Activated CD8-positive, alpha-beta T cell treated with anti-CD3 and anti-CD28 coated beads for 36 hours (primary cell): Measurements from ENCODE around the gene MACROD2. TPM values are rescaled to one million over a fixed set of nuclear protein-coding genes. Genes with fewer than 3 reads are reported as not detected.

ENCODE experiments used
- ATAC-seq: fragments of 200-7000 bp; cut with Tn5 transposase; one replicate; pipeline ENCODE4 v1.10.0; 2021; ENCODE audit warnings: mild to moderate bottlenecking, moderate library complexity
- CTCF ChIA-PET: fragments of 350-600 bp; sonication (Branson Sonifier 250); formaldehyde crosslinking; loops from one replicate; lab custom pipeline; 2021; ENCODE audit warnings: antibody characterized with exemption; lab: Charles Lee
- POLR2A ChIA-PET: fragments of 350-600 bp; sonication (Branson Sonifier 250); formaldehyde crosslinking; loops from one replicate; lab custom pipeline; 2021; ENCODE audit warnings: antibody characterized with exemption; lab: Charles Lee
- DNase-seq: peaks from one replicate; pipeline ENCODE4 v3.0.0-alpha.2; 2020
- H3K27ac Mint-ChIP-seq: one replicate; pipeline ENCODE4 v1.8.0; 2021; ENCODE audit warnings: mild to moderate bottlenecking, mixed read lengths
- H3K27me3 Mint-ChIP-seq: one replicate; pipeline ENCODE4 v1.8.0; 2021; ENCODE audit warnings: mixed read lengths
- H3K36me3 Mint-ChIP-seq: one replicate; pipeline ENCODE4 v1.8.0; 2021; ENCODE audit warnings: low read depth, mixed read lengths
- H3K4me1 Mint-ChIP-seq: one replicate; pipeline ENCODE4 v1.8.0; 2021; ENCODE audit warnings: low read depth, mixed read lengths
- H3K4me3 Mint-ChIP-seq: one replicate; pipeline ENCODE4 v1.8.0; 2021; ENCODE audit warnings: mild to moderate bottlenecking, moderate library complexity, mixed read lengths
- H3K9me3 Mint-ChIP-seq: one replicate; pipeline ENCODE4 v1.8.0; 2021; ENCODE audit warnings: mixed read lengths
- CTCF ChIP-seq: fragments of 200-600 bp; IDR thresholded peaks from one replicate; pipeline ENCODE4 v1.8.0; 2022; ENCODE audit warnings: antibody characterized with exemption, mild to moderate bottlenecking
- intact Hi-C: fragments of 100-400 bp; cut with micrococcal nuclease; formaldehyde crosslinking; loops from one replicate; pipeline ENCODE4 v1.10.0; 2022
- total RNA-seq, 2 experiments: library from RNA; stranded (reverse); gene quantifications; one replicate each; pipeline ENCODE4 v1.2.3, GENCODE V29; 2021

Gene MACROD2
- total RNA-seq, 2 experiments from 2014 or later, result not detected

GRCh38 chr20:14896569-14896968, 901.3 kb downstream of the MACROD2 start:
- TF ChIP-seq CTCF, result no peak
- Mint-ChIP-seq H3K4me1 (no peaks in the 10 kb centered on the region), H3K27me3 (no peaks in the 10 kb centered on the region), H3K9me3 (peaks cover 2% of the 10 kb centered on the region), H3K27ac (no peak overlapping the region), H3K36me3 (no peaks in the 10 kb centered on the region), H3K4me3 (no peak overlapping the region)
- CTCF ChIA-PET, result no interaction called here
- no peak for DNase-seq
- intact Hi-C loops, result no loop called here
- no peak for ATAC-seq
- POLR2A ChIA-PET, result no interaction called here

DNA sequence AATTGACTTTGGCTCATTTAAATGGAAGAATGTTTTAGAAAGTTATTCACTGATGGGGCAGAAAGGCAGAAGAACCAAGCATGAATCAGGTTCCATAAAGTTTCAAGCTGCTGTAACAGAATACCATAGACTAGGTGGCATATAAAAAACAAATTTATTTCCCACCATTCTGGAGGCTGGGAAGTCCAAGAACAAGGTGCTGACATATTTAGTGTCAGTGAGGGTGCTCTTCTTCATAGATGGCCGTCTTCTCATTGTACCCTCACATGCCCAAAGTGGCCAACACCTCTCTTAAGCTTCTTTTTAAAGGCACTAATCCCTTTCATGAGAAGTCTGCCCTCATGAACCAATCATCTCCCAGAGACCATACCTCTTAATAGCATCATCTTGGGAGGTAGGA, 902.3 kb downstream of the MACROD2 start:
- Mint-ChIP-seq H3K36me3 (no peaks in the 10 kb centered on the region), H3K27ac (no peak overlapping the region), H3K9me3 (peaks cover 2% of the 10 kb centered on the region), H3K4me3 (no peak overlapping the region), H3K27me3 (no peaks in the 10 kb centered on the region), H3K4me1 (no peaks in the 10 kb centered on the region)
- ATAC-seq (no peak), DNase-seq (no peak)
- ChIA-PET POLR2A (no interaction called here), CTCF (no interaction called here)
- no peak for TF ChIP-seq CTCF
- intact Hi-C loops, result no loop called here

DNA sequence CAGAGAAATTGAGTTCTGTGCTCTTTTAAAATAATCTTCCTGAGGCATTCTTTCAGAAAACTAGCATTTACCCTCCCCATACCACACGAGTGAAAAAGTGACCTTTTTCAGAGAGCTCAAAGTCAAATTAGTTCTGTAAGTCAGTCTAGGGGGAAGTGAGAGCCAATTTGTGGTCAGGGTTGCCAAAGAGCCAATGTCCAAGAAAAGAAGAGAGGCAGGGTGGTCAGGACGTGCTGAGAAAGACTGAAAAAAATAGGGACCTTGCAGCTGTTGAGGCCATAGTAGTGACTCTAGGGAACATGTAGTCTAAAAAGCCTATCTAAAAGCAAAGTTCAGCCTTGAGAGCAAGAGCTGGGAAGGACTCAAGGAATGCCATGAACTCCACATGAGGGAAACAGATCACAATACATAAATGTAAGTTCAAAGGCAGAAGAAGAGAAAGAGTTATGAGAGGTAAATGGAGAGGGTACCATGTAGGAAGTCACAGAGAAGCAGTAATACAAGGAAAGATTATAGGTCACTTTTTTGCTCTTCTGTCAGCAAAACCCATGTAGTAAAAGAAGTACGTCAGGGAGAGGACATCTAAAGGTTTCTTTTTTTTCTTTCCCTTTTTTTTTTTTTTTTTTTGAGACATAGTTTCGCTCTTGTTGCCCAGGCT, 907.2 kb downstream of the MACROD2 start:
- intact Hi-C loops, result no loop called here
- ChIA-PET CTCF (interaction anchor here (0.6 kb wide), 1 partner anchor 18 kb away, joined by 3 read pairs; no protein-coding TSS in a partner anchor), POLR2A (interaction anchor here (0.7 kb wide), 1 partner anchor 200 kb away, joined by 3 read pairs; no protein-coding TSS in a partner anchor)
- Mint-ChIP-seq H3K27ac (no peak overlapping the region), H3K36me3 (no peaks in the 10 kb centered on the region), H3K9me3 (peaks cover 2% of the 10 kb centered on the region), H3K27me3 (no peaks in the 10 kb centered on the region), H3K4me3 (no peak overlapping the region), H3K4me1 (no peaks in the 10 kb centered on the region)
- no peak for ATAC-seq
- TF ChIP-seq CTCF, result no peak
- no peak for DNase-seq

- H3K27ac Mint-ChIP-seq, result no peak overlapping the region
- ChIA-PET POLR2A (no interaction called here), CTCF (interaction anchor here (0.5 kb wide), 1 partner anchor 342 kb away, joined by 3 read pairs; no protein-coding TSS in a partner anchor)
- ATAC-seq (no peak), DNase-seq (no peak)
- no peaks in the 10 kb centered on the region for H3K36me3 Mint-ChIP-seq
- no peaks in the 10 kb centered on the region for H3K9me3 Mint-ChIP-seq
- H3K4me3 Mint-ChIP-seq, result no peak overlapping the region
- H3K4me1 Mint-ChIP-seq, result no peaks in the 10 kb centered on the region
- intact Hi-C loops, result no loop called here
- H3K27me3 Mint-ChIP-seq, result no peaks in the 10 kb centered on the region
- TF ChIP-seq CTCF, result no peak
These were observed 911.7 kb downstream of the MACROD2 start for GRCh38 chr20:14906908-14907434.

DNA sequence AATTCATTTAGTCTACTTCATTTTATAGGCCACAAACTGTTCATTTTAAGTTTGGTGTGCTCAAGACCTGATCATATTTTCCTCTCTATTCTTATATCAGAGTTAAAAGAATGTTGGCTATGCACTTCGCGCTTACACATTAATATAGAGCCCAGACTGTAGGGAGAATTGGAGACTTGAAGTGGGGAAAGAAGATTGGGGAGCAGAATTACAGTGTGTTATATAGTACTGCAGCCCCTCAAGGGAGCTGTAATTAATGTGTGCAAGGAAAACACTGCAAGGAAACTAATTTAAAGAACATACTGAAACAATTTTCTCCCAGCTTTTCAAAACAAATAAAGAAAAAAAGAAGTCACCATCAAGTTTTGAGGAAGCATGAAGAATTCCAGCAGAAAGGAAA, 914.8 kb downstream of the MACROD2 start:
- intact Hi-C loops, result no loop called here
- ChIA-PET CTCF (no interaction called here), POLR2A (no interaction called here)
- H3K4me3 Mint-ChIP-seq, result no peak overlapping the region
- H3K9me3 Mint-ChIP-seq, result peaks cover 3% of the 10 kb centered on the region
- H3K27me3 Mint-ChIP-seq, result no peaks in the 10 kb centered on the region
- no peak overlapping the region for H3K27ac Mint-ChIP-seq
- no peaks in the 10 kb centered on the region for H3K4me1 Mint-ChIP-seq
- TF ChIP-seq CTCF, result no peak
- DNase-seq (no peak), ATAC-seq (no peak)
- no peaks in the 10 kb centered on the region for H3K36me3 Mint-ChIP-seq
